Activated CD4-positive, alpha-beta T cell treated with anti-CD3 and anti-CD28 coated beads, Interleukin-2, amount 50 U/mL, for 16 hours (primary cell): Measurements from ENCODE around the gene ZFR.
"Not testable (repeated sequence)": the region's sequence is repeated elsewhere in the genome, so short reads cannot be mapped to it uniquely, and the experiment has no call there.

Experiments used
- DNase-seq: peaks from one replicate; pipeline ENCODE4 v3.0.0-alpha.2; 2020

The ZFR gene

DNA sequence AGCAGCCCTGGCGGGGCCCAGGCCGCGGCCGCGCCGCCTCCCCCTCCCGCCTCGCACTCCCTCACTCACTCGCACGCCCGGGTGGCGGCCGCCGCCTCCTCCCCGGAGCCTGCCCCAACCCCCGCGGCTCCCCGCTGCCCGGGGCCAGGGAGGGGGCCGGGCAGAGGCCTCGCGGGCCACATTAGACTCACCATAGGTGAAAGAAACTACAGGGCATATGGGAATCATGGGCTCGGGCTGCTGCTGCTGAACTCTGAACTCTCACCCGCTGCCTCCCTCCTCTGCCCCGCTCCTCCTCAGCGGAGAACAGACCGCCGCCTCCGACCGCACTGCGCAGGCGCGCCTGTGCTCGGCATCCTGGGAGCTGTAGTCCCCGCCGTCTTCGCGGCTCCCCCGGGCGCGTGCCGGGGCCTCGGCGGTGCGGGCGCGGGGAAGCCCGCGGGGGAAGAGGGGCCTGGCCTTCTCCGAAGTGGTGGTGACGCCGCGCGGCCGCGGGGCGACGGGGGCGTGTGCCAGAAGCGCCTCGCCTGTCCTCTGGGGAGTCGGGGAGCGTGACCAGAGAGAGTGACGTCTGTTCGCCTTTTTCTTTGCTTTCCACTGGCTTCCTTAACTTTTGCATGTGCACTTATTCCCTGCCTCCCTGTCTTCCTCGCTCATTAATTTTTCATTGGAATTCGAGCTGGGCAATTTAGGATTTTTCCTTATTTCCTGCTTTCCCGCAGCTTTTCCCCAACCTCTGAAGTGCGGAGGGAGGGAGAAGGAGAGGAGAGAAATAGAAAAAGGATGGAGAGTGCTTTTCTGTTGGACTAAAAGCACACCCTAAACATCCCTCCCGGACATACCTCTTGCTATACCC is at the start of gene ZFR:
Gene ZFR (minus strand): TSS at position 310 of the 856 bp plus-strand sequence. CDS start 82 bp downstream, at position 228.
- DNase-seq = peak; percentile 95

DNA sequence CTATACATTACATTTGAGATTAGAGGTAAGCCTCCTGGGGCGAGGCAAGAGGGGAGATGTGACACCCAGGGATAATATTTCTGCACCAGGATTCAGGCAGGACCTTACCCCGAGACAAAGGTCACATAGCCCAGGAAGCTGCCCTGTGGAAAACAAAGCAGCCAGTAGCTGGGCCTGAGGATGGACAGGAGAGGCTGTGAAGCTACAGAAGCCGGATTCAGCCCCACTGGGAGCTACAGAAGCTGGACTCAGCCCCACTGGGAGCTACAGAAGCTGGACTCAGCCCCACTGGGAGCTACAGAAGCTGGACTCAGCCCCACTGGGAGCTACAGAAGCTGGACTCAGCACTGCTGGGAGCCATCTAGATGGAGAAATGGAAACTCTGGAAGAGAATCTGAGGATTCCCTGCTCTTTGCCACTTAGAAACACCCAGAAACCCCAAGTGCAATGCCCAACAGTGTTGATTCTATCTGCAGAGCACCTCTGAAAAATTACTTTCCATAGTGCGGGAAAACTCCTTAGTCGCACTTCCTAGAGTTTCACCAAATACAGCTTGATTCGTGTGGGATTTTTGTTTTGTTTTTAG is 46.5 kb upstream of the ZFR start:
- DNase-seq = no peak

DNA sequence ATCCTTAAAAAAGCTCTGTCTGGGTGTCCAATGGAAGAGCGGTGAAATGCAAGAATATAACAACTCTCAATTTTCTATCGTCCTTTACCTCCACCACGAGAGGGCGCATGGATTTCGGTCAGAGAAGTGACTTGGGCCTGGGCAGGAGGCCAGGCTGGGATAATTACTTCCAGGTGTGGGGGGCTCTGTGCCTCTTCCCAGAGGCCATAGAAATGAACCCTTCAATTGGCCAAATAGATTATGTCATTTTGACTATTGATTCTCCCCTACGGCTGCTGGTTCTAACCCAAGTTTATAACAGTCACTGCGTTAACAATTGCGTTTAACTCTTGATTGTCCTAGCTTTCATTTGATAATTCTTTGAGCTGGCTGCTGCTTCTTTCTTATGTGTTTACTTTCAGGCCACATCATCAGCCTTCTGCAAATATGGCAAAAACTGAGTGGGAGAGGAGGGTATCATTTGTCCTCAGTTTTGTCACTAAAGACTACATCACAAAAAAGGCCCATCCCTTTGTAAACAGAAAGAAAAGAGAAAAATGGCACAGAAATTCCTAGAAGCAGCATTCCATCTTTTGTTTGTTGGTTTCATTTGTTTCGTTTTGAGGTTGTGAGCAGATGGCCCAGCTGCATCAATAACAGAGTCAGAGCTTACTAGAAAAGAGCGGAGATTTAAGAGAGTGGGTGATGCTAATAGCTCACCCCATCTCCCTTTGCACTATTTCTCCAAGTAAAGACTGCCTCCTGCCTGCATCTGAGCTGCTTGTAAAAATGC is 45.4 kb upstream of the ZFR start:
- peak; percentile 68 for DNase-seq

DNA sequence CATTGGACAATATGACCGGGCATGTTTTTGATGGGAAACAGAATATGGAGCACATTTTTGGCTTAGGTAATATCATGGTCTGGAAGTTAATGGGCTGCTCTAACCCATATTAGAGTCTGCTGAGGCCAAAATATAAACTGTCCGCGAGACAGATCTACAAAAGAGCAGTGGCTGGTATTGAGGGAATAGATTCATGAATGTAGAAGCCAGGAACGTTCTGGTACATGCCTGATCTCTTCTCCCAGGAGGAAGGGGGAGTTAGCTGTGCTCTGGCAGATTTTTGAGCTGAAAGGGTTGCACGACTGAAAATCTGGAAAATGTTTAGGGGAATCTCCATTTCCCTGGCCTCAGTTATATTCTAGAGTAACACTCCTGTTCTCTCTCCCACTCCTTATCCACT is 42.9 kb upstream of the ZFR start:
- DNase-seq = no peak

DNA sequence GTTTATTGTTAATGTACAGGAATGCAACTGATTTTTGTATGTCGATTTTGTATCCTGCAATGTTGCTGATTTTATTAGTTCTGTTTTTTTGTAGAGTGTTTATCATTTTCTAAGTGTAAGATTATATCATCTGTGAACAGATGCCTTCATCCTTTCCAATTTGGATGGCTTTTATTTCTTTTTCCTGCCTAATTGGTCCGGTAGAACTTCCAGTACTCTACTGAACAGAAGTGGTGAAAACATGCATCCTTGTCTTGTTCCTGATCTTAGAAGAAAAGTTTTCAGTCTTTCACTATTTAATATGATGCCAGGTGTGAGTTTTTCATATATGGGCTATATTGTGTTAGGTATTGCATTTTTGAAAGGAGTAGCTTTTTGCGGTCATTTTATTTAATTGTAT is 42.5 kb upstream of the ZFR start:
- DNase-seq = no peak

DNA sequence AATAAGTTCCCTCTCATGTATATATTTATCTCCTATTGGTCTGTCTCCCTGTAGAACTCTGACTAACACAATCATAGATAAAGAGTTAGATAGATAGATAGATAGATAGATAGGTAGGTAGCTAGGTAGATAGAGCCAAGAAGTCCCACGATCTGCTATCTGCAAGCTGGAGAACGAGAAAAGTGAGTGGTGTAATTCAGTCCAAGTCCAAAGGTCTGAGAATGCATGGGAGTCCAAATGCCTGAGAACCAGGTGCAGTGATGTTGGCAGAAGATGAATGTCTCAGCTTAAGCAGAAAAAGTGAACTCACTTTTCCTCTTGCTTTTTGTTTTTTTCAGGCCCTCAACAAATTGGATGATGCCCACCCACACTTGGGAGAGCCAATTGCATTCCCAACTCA is 37.7 kb upstream of the ZFR start:
- no peak for DNase-seq

DNA sequence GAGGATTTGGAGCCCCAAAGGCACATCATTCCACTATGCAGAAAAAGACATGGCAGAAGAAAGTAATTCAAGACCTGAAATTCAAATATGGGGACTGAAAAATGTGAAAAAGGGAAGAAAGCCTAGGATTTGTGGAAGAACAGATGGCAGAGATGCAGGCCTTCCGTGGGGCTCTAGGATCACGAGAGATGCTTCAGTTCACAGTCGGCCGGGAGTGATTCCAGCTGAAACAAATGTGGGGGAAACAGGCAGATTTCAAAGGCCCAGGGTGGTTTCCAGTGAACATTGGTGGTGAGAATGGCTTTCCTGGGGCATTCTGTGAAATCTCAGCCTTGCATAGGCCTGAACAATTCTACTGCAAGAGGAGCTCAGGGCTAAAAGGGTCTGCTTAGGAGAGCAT is 34.6 kb upstream of the ZFR start:
- no peak for DNase-seq

DNA sequence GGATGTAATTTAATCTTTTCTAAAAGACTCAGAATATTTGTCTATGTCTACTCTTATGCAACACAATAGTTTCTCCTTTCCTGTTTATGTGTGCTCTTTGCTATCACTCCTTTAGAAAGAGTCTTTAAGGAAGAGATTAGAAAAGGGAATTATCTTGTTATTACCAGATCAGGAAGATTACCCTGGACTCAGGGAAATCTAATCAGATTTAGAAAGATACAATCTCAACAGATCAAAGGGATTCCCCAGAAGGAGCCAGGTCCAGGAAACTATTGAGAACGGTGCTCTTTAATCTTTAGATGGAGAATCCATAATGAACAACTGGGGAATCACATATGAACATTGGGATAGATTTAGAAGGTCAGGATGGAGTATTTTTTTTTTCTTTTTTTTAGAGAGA is 32.4 kb upstream of the ZFR start:
- DNase-seq = no peak

DNA sequence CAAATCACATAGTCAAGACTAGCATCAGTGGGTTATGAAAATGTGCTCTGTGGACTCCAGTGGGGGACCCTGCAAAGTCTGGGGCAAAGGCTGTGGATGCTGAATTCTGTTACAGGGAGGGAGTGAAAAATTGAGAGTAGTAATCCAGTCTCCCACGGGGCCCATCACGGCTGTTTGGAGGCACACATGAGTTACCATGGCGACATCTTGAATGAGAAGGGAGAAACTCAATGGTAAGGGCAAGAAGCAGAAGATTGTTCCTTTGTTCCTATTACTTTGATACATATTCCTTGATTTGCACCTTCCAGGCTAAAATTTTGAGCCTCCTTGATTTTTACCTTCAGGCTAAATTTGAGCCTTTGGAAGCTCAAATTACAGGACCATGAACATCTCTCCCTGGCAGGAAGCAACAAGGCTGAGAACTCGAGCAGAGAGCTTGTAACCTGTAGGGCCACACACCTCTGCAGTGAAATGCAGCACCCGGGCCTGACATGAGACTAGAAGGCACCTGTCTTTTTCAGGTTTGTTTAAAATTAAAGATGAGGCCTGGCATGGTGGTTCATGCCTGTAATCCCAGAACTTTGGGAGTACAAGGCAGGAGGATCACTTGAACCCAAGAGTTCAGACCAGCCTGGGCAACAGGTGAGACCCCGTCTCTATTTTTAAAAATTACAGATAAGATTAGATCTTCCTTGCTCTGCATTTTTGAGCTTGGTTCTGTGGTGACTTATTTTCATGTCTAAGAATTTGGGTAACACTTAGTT is 31.0 kb upstream of the ZFR start:
- no peak for DNase-seq

DNA sequence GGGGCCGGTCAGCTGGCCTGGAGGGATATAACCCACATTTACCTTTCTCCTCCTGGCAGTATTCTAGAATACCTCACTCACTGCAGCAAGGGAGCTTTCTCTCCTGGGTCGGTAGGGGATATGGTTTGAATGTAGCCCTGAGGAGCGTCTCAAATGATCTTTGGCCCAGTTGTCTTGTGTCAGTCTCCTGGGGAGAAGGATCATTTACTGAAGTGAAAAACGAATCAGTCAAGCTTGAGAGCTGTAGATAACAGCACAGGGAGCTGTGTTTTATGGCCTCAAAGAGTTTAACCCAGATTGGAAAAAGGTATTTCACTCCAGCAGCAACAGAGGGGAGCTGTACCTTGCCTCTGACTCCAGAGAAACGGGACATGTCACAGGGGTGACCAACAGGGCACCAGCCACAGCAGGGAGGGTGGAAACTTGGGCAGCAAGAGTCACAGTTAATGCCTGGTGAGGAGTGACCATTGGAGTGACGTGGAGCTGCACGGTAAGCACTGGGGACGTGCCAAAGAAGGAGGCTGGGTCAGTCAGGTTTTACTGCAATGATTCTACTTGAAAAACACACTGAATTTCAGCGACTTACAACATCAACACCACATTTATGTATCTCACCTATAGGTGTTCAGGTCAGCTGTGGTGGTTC is 29.8 kb upstream of the ZFR start:
- no peak for DNase-seq

DNA sequence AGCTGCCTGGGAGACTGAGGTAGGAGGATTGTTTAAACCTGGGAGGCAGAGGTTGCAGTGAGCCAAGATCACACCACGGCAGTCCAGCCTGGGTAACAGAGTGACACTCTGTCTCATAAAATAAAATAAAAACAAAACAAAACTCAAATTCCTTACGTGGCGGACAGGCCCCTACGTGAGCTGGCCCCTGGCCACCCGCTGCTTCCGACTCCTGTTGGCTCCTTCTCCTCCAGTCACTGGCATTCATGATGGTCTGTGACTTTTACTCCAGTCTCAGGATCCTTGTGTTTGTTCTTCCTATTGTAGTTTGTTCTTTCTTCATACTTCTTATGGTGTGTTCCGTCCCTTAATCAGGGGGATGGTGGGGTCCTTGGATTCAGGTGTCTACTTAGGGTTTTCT is 28.5 kb upstream of the ZFR start:
- no peak for DNase-seq

DNA sequence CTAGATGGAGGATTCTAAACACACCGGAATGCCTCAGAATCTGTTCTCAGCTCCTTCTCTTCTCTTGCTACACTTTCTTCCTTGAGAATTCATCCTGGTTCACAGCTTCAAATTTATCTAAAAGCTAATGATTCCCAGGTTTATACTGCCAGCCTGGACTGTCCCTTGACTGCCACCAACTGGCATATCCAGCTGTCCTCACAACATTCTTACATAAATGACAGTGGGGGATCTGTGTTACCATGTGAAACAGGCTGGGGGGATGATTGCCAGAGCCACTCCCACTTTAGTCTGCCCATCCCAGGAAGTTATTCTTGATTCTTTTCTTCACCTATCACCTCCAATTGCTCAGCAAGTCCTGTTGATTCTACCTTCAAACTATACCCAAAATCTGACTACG is 27.2 kb upstream of the ZFR start:
- DNase-seq = no peak

DNA sequence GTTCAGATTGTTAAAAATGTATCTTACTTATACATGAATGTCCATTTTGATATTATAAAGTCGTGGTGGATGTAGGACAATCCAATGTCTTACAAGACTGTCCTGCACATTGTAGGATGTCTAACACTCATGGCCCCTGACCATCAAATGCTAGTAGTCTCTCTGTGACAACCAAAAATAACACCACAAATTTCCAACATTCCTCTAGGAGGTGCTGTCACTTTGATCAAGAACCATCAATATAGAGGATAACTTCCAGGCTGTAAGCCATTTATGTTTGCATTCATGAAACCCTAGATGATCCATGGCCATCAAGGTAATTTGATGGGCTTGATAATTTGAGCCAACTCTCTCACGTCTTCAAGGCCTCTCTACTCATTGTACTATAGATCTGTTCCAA is 20.5 kb upstream of the ZFR start:
- no peak for DNase-seq

DNA sequence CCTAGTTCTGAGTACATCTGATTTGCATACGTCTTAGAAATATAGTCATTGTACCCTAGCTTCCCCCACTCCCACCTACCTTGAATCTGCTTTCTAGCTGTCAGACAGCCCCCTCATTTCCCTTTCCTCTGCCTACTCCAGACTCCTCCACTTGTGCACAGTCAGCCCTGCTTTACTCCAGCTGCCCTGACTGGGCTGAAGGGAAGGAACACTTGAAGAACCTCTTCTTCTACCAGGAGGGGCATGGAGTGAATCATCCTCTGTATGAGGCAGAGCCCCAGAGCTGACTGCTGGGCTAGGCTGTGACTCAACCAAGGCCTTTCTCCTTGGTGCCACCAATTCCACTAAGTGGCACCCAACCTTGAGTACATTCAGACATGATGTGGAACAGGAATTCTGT is 18.1 kb upstream of the ZFR start:
- DNase-seq = peak; percentile 37

DNA sequence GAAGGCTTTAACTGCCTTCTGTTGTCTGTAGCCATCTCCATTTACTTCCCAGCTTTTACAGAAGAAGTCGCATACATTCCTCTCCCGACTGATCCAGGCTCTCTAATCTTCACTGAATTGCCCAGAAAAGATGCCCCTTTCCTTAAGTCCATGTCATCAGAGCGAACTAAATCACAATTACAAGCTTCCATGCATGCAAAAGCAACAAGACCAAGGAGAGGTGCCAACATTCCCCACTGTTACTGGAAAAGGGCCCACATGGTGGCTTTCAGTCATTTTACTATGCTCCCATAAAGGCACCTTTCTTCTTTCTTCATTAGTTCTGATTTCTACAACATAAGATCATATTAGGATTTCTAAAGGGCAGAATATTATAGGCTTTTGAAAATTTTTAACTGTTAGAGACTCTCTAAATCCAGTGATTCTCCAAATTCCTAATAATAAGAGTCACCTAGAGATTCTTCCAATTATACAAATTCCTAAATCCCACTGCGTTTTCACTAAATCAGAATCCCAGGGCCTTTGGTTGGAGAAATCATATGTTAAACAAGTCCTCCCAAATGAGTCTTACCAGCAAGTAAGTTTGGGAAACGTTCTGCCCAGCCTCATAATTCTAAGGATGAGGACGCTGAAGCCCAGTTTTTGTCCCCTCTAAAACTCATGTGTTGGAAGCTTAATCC is 17.0 kb upstream of the ZFR start:
- no peak for DNase-seq

DNA sequence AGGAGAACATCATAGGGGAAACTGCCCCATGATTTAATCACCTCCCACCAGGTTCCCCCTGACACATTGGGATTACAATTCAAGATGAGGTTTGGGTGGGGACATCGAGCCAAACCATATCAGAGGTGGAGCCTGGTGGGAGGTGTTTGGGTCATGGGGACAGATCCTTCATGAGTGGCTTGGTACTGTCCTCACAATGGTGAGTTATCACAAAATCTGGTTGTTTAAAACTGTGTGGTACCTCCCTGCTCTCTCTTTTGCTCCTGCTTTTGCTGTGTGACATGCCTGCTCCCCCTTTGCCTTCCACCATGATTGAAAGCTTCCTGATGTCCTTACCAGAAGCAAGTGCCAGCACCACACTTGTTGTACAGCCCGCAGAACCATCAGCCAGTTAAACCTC is 16.2 kb upstream of the ZFR start:
- DNase-seq = no peak

DNA sequence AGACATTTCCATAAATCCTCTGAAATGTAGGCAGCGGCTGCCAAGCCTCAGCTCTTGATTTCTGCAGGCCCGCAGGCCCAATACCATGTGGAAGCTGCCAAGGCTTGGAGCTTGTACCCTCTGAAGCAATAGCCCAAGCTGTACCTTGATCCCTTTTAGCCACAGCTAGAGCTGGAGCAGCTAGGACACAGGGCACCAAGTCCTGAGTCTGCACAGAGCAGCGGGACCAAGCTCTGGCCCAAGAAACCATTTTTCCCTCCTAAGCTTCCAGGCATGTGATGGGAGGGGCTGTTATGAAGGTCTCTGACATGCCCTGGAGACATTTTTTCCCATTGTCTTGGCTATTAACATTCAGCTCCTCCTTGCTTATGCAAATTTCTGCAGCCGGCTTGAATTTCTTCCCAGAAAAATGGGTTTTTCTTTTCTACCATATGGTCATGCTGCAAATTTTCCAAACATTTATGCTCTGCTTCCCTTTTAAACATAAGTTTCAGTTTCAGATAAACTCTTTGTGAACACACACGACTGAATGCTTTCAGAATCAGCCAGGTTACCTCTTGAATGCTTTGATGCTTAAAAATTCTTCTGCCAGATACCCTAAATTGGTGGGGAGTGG is 14.4 kb upstream of the ZFR start:
- no peak for DNase-seq

DNA sequence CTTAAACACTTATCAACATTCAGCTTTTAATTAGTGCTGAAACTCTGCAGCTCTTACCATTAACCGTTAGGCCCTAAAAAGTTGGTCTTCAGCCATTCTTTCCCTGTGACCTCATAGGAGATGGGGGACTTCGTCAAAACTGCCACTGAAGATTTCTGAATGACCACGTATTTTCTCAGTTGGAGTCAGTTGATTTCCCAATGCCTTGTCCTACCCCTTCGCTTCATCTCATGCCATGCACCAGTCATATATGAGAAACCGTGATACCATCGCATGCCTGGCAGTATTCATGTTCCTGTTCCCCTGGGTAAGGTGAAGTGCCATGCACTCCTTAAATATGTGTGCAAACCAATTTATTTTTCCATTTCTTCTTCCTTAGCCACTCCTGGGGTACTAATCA is 10.8 kb upstream of the ZFR start:
- no peak for DNase-seq

DNA sequence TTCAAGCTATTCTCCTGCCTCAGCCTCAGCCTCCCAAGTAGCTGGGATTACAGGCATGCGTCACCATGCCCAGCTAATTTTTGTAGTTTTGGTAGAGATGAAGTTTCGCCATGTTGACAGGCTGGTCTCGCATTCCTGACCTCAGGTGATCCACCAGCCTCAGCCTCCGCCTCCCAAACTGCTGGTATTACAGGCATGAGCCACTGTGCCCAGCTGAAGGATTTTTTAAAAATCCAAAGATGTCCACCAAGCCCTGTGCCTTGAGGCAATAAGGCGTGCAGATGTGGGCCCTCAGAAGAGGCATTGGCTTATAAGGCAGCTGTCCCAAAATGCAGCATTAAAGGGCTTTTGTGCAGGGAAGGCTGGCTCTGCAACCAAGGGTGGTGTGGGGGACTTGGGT is 10.3 kb upstream of the ZFR start:
- DNase-seq = no peak

DNA sequence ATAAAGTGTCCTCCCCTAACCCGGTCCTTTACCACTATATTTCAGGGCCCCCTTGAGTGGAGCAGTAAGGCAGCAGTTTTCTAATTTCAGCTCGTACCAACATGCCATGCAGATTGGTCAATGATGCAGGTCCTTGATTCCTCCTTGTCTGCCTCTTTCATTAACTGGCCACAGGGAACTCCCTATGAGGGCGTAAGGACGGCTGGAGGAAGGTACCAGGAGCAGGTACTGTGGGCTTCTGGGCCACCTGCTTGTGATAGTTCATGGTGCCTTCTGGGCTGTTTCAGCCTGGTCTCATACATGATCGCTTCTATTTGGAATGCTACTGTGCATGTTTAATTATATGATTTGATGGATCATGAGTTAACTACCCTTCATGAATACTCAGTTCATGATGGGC is 9.4 kb upstream of the ZFR start:
- DNase-seq = no peak

DNA sequence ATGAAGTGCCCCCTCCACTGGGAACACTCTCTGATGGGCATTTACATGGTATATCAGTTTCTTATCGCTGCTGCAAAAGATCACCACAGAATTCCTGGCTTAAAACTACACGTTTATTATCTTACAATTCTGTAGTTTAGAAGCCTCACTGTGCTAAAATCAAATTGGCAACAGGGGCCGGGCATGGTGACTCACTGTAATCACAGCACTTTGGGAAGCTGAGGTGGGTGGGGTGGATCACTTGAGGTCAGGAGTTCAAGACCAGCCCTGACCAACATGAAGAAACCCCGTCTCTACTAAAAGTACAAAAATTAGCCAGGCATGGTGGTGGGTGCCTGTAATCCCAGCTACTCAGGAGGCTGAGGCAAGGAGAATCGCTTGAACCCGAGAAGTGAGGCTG is 7.8 kb upstream of the ZFR start:
- DNase-seq = not testable (repeated sequence)

DNA sequence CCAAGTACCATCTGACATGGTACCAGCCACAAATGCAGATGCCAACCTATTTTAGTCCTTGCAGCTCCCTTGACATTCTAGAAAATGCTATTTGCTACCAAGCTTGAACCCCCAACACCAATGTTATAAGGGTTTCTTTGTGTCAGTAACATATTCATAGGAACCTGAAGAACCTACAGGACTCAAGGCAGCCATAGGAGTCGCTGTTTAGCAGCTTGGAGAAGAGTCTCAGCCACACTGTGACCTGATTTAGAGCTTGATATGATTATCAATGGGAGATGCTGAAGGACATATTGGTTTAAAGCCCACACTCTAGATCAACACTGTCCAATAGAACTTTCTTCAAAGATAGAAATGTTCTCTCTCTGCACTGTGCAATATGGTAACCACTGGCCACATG is 6.4 kb upstream of the ZFR start:
- DNase-seq = no peak
